Astrocyte (in vitro differentiated cells and primary cell): ENCODE measurements around the gene RAPGEF3.

Source experiments
- EZH2 ChIP-seq: IDR thresholded peaks from 2 replicates; pipeline ENCODE4 v1.6.1; 2012; ENCODE audit warnings: mild to moderate bottlenecking, low read length, inconsistent platforms; ENCODE audit not compliant: insufficient read depth
- TF ChIP-seq, protein P1 (sequence below): IDR thresholded peaks from 2 replicates; pipeline ENCODE4 v1.5.1; 2011; ENCODE audit warnings: low read depth, mild to moderate bottlenecking, inconsistent platforms, low read length, moderate library complexity; ENCODE audit not compliant: insufficient read depth

DNA sequence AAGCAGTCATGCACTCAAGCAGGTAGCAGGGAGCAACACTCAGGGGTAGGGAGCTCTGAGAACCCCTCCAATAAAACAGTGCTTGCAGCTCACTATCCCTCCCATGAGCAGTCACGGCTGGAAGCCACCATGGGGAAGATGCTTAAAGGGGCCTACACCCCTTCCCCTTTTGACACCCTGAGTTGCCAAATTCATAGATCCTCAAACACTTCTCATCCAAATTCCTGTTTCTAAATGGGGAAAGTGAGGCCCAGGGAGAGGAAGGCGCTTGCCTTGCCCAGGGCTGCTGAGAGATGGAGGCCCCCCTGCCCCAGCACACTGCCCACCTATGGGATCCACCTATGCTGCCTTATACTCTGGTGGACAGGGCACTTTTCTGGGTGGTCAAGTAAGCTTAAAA lies 26.2 kb downstream of the RAPGEF3 start:
- TF ChIP-seq, protein P1, sequence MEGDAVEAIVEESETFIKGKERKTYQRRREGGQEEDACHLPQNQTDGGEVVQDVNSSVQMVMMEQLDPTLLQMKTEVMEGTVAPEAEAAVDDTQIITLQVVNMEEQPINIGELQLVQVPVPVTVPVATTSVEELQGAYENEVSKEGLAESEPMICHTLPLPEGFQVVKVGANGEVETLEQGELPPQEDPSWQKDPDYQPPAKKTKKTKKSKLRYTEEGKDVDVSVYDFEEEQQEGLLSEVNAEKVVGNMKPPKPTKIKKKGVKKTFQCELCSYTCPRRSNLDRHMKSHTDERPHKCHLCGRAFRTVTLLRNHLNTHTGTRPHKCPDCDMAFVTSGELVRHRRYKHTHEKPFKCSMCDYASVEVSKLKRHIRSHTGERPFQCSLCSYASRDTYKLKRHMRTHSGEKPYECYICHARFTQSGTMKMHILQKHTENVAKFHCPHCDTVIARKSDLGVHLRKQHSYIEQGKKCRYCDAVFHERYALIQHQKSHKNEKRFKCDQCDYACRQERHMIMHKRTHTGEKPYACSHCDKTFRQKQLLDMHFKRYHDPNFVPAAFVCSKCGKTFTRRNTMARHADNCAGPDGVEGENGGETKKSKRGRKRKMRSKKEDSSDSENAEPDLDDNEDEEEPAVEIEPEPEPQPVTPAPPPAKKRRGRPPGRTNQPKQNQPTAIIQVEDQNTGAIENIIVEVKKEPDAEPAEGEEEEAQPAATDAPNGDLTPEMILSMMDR = no peak
- no peak for TF ChIP-seq EZH2
